Liver (tissue), 9 donors: ENCODE results near the gene LGALS8. TPM values are rescaled to one million over a fixed set of nuclear protein-coding genes. Genes with fewer than 3 reads are reported as not detected.
"Not testable (repeated sequence)": the region's sequence is repeated elsewhere in the genome, so short reads cannot be mapped to it uniquely, and the experiment has no call there.

ENCODE experiments used
- DNase-seq: peaks from one replicate; pipeline ENCODE4 v3.0.0-alpha.2; 2017; ENCODE audit warnings: low spot score
- H3K27ac ChIP-seq, 2 donors: one replicate each; pipeline ENCODE4 v1.7.0; 2013; ENCODE audit warnings: inconsistent platforms in 2 of 2, low read length in 2 of 2, control low read depth in 1 of 2, low read depth in 1 of 2, mild to moderate bottlenecking in 1 of 2
- H3K27me3 ChIP-seq, 4 donors: one replicate each; pipeline versions ENCODE4 v1.6.1 to v1.7.0; 2013; ENCODE audit warnings: low read length in 3 of 4, inconsistent platforms in 1 of 4, mild to moderate bottlenecking in 1 of 4, moderate library complexity in 1 of 4; ENCODE audit not compliant: control insufficient read depth in 4 of 4, insufficient read depth in 4 of 4
- H3K36me3 ChIP-seq, 4 donors: one replicate each; pipeline versions ENCODE4 v1.6.1 to v1.7.0; 2013; ENCODE audit warnings: low read length in 3 of 4, mild to moderate bottlenecking in 3 of 4, low read depth in 1 of 4, moderate library complexity in 1 of 4; ENCODE audit not compliant: control insufficient read depth in 4 of 4, insufficient read depth in 3 of 4
- H3K4me1 ChIP-seq, 4 donors: one replicate each; pipeline versions ENCODE4 v1.6.1 to v1.7.0; 2013; ENCODE audit warnings: low read length in 3 of 4, mild to moderate bottlenecking in 3 of 4, moderate library complexity in 1 of 4; ENCODE audit not compliant: control insufficient read depth in 4 of 4, insufficient read depth in 4 of 4
- H3K4me3 ChIP-seq, 3 donors: one replicate each; pipeline versions ENCODE4 v1.6.1 to v1.7.0; 2013; ENCODE audit warnings: low read length in 3 of 3, control low read depth in 1 of 3, low read depth in 1 of 3, mild to moderate bottlenecking in 1 of 3
- H3K9ac ChIP-seq, 2 donors: one replicate each; pipeline ENCODE4 v1.7.0; 2013; ENCODE audit warnings: low read length in 2 of 2, mild to moderate bottlenecking in 2 of 2, moderate library complexity in 2 of 2, control low read depth in 1 of 2, low read depth in 1 of 2
- H3K9me3 ChIP-seq, 4 donors: one replicate each; pipeline versions ENCODE4 v1.6.1 to v1.7.0; 2013; ENCODE audit warnings: low read length in 3 of 4; ENCODE audit not compliant: control insufficient read depth in 4 of 4
- ATF3 ChIP-seq: IDR thresholded peaks from 2 replicates; pipeline ENCODE4 v1.6.1; 2016; ENCODE audit warnings: antibody characterized with exemption
- CTCF ChIP-seq: fragments of 150-350 bp; IDR thresholded peaks from 2 replicates; pipeline ENCODE4 v1.5.1; 2017; ENCODE audit warnings: improper control_type of control experiment, low read depth, low read length; ENCODE audit not compliant: missing input control
- FOXA1 ChIP-seq: IDR thresholded peaks from 2 replicates; pipeline ENCODE4 v1.6.1; 2016; ENCODE audit warnings: antibody characterized with exemption
- FOXA2 ChIP-seq: IDR thresholded peaks from 2 replicates; pipeline ENCODE4 v1.6.1; 2016; ENCODE audit warnings: antibody characterized with exemption
- GABPA ChIP-seq, 2 donors: IDR thresholded peaks in 1 of 2; conservative IDR thresholded peaks in 1 of 2; 2 replicates each; pipeline ENCODE4 v1.6.1; 2016; ENCODE audit warnings: antibody characterized with exemption in 2 of 2, mild to moderate bottlenecking in 1 of 2, moderate library complexity in 1 of 2
- HNF4A ChIP-seq, 2 donors: conservative IDR thresholded peaks; 2 replicates each; pipeline ENCODE4 v1.6.1; 2016; ENCODE audit warnings: antibody characterized with exemption in 2 of 2, mild to moderate bottlenecking in 2 of 2
- HNF4G ChIP-seq: IDR thresholded peaks from 2 replicates; pipeline ENCODE4 v1.6.1; 2016; ENCODE audit warnings: antibody characterized with exemption
- JUND ChIP-seq, 2 donors: IDR thresholded peaks; 2 replicates each; pipeline ENCODE4 v1.6.1; 2016; ENCODE audit warnings: antibody characterized with exemption in 2 of 2
- NR2F2 ChIP-seq: IDR thresholded peaks from 2 replicates; pipeline ENCODE4 v1.6.1; 2016; ENCODE audit warnings: antibody characterized with exemption
- RAD21 ChIP-seq, 2 donors: IDR thresholded peaks; 2 replicates each; pipeline ENCODE4 v1.6.1; 2016; ENCODE audit warnings: antibody characterized with exemption in 2 of 2, mild to moderate bottlenecking in 2 of 2
- REST ChIP-seq: IDR thresholded peaks from 2 replicates; pipeline ENCODE4 v1.6.1; 2016; ENCODE audit warnings: antibody characterized with exemption, mild to moderate bottlenecking
- RXRA ChIP-seq, 2 donors: IDR thresholded peaks; 2 replicates each; pipeline ENCODE4 v1.6.1; 2017 to 2018; ENCODE audit warnings: antibody characterized with exemption in 2 of 2, mild to moderate bottlenecking in 1 of 2
- SP1 ChIP-seq: IDR thresholded peaks from 2 replicates; pipeline ENCODE4 v1.6.1; 2018; ENCODE audit warnings: antibody characterized with exemption, mild to moderate bottlenecking
- TAF1 ChIP-seq: conservative IDR thresholded peaks from 2 replicates; pipeline ENCODE4 v1.6.1; 2016; ENCODE audit warnings: antibody characterized with exemption, mild to moderate bottlenecking
- YY1 ChIP-seq: IDR thresholded peaks from 2 replicates; pipeline ENCODE4 v1.6.1; 2016; ENCODE audit warnings: antibody characterized with exemption, mild to moderate bottlenecking
- ZBTB33 ChIP-seq: IDR thresholded peaks from 2 replicates; pipeline ENCODE4 v1.6.1; 2016; ENCODE audit warnings: antibody characterized with exemption
- WGBS: extraction: QIAGEN DNeasy Blood & Tissue Kit; methylation state at CpG from one replicate; pipeline ENCODE4 v1.1.7; 2013; 5-methylcytosine and 5-hydroxymethylcytosine counted together
- polyA plus RNA-seq, 2 donors: library from polyadenylated mRNA; stranded (reverse) in 1 of 2; unstranded in 1 of 2; fragments of 200-250 nt in 1 of 2; fragments of >200 nt in 1 of 2; fragmentation: Nextera tagmentation in 1 of 2; extraction: Ambion mirVana in 1 of 2; gene quantifications; one replicate each; pipeline versions ENCODE4 v1.2.1 to v1.2.3, GENCODE V29; 2013 to 2015
- total RNA-seq, 2 donors: library from RNA; depleted of rRNA; stranded (reverse); fragments of >200 nt; gene quantifications; one replicate each; pipeline ENCODE4 v1.2.3, GENCODE V29; 2014
- TF ChIP-seq, protein P1 (sequence below): IDR thresholded peaks from 2 replicates; pipeline ENCODE4 v1.6.1; 2016; ENCODE audit warnings: antibody characterized with exemption
- donor health status: healthy.
- donor health status: healthy.
- donor health status: healthy.
- donor health status: healthy.
- donor health status: healthy.

Gene LGALS8
- total and polyA plus RNA-seq, 4 donors, result 20.7 to 75.9 (median 50.4) TPM

- not testable (repeated sequence) for H3K4me1 ChIP-seq, H3K9me3 ChIP-seq, H3K27ac ChIP-seq, H3K4me3 ChIP-seq, H3K9ac ChIP-seq, DNase-seq, H3K27me3 ChIP-seq
- peaks cover 6 to 48% (median 27%) of the 10 kb centered on the region in 4 donors for H3K36me3 ChIP-seq
- WGBS, result 99% methylated on average over 3 of the region's 3 CpGs
These were observed 56.6 kb downstream of the LGALS8 start for GRCh38 chr1:236580404-236580803.

GRCh38 chr1:236581528-236581927 lies 57.7 kb downstream of the LGALS8 start:
- WGBS, result 95% methylated on average over 2 of the region's 2 CpGs
- Histone ChIP-seq H3K36me3 (peaks cover 5 to 49% (median 23%) of the 10 kb centered on the region in 4 donors), H3K27me3 (no peaks in the 10 kb centered on the region), H3K27ac (no peak overlapping the region), H3K9me3 (no peaks in the 10 kb centered on the region), H3K9ac (no peak overlapping the region), H3K4me1 (no peaks in the 10 kb centered on the region), H3K4me3 (no peak overlapping the region)
- no peak for DNase-seq
- TF ChIP-seq ATF3, result no peak
- no peak for TF ChIP-seq FOXA2
- no peak for TF ChIP-seq TAF1
- TF ChIP-seq, protein P1, sequence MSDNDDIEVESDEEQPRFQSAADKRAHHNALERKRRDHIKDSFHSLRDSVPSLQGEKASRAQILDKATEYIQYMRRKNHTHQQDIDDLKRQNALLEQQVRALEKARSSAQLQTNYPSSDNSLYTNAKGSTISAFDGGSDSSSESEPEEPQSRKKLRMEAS, result no peak
- no peak for TF ChIP-seq ZBTB33
- TF ChIP-seq SP1, result no peak
- no peak for TF ChIP-seq YY1
- TF ChIP-seq HNF4A (conservative IDR thresholded peaks at IDR 0.05), result no peak
- no peak for TF ChIP-seq JUND (IDR thresholded peaks at IDR 0.05)
- TF ChIP-seq GABPA (IDR thresholded peaks at IDR 0.05 in 1 of 2, conservative IDR thresholded peaks at IDR 0.05 in 1 of 2), result no peak

DNA sequence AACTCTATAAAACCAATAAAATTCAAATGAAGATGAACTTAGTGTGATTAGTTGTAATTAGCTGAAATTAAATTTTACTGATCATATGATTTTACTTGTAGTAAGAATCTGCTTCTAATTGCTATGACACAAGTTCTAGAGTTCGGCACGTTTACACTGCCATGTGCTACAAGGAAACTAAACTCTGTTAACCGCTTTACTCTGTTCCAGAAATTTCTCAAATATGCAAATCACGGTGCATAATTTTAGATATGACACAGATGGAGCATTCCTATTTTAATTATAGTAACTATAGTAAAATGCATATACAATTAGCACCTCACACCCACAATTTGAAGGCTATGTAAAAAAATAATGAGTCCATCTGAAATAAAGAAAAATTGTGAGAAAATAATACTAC lies 65.7 kb downstream of the LGALS8 start:
- no peaks in the 10 kb centered on the region for H3K4me1 ChIP-seq
- no peak overlapping the region for H3K4me3 ChIP-seq
- 95% methylated on average over 4 of the region's 4 CpGs for WGBS
- no peaks in the 10 kb centered on the region for H3K9me3 ChIP-seq
- H3K9ac ChIP-seq, result no peak overlapping the region
- no peaks in the 10 kb centered on the region for H3K27me3 ChIP-seq
- no peak for DNase-seq
- peaks cover 11 to 65% (median 49%) of the 10 kb centered on the region in 4 donors for H3K36me3 ChIP-seq
- H3K27ac ChIP-seq, result no peak overlapping the region
- no peak for TF ChIP-seq REST
- no peak for TF ChIP-seq FOXA2
- TF ChIP-seq YY1, result no peak
- TF ChIP-seq ZBTB33, result no peak
- TF ChIP-seq HNF4A (conservative IDR thresholded peaks at IDR 0.05), result no peak
- TF ChIP-seq, protein P1, result no peak
- TF ChIP-seq RAD21 (IDR thresholded peaks at IDR 0.05), result no peak
- no peak for TF ChIP-seq GABPA (IDR thresholded peaks at IDR 0.05 in 1 of 2, conservative IDR thresholded peaks at IDR 0.05 in 1 of 2)
- TF ChIP-seq HNF4G, result no peak
- TF ChIP-seq ATF3, result no peak
- no peak for TF ChIP-seq JUND (IDR thresholded peaks at IDR 0.05)
- TF ChIP-seq TAF1, result no peak
- TF ChIP-seq CTCF, result no peak
- no peak for TF ChIP-seq NR2F2
- TF ChIP-seq FOXA1, result no peak
- TF ChIP-seq SP1, result no peak
- no peak for TF ChIP-seq RXRA (IDR thresholded peaks at IDR 0.05)
